Measurements from ENCODE around the gene CFAP70.

- TF ChIP-seq, protein P1, sequence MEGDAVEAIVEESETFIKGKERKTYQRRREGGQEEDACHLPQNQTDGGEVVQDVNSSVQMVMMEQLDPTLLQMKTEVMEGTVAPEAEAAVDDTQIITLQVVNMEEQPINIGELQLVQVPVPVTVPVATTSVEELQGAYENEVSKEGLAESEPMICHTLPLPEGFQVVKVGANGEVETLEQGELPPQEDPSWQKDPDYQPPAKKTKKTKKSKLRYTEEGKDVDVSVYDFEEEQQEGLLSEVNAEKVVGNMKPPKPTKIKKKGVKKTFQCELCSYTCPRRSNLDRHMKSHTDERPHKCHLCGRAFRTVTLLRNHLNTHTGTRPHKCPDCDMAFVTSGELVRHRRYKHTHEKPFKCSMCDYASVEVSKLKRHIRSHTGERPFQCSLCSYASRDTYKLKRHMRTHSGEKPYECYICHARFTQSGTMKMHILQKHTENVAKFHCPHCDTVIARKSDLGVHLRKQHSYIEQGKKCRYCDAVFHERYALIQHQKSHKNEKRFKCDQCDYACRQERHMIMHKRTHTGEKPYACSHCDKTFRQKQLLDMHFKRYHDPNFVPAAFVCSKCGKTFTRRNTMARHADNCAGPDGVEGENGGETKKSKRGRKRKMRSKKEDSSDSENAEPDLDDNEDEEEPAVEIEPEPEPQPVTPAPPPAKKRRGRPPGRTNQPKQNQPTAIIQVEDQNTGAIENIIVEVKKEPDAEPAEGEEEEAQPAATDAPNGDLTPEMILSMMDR (IDR thresholded peaks at IDR 0.05), result no peak
- no peak for TF ChIP-seq POLR2A (IDR thresholded peaks at IDR 0.05)
- no peak for TF ChIP-seq EP300 (IDR thresholded peaks at IDR 0.05)
- no peak for TF ChIP-seq POLR2AphosphoS5 (IDR thresholded peaks at IDR 0.05)
Measured at GRCh38 chr10:73405556-73405955, 46.9 kb upstream of the CFAP70 start.
